ENCODE results near the gene CRADD.

CRADD gene

GRCh38 chr12:93939641-93940325, 262.6 kb downstream of the CRADD start:
- no peak for DNase-seq (ENCODE audit: low read depth)

GRCh38 chr12:93943780-93944179, 266.6 kb downstream of the CRADD start:
- peak; percentile 69 for DNase-seq (ENCODE audit: low read depth)

GRCh38 chr12:93944201-93944600, 267.0 kb downstream of the CRADD start:
- no peak for DNase-seq (ENCODE audit: low read depth)

Measured in amniotic epithelial cell (primary cell).